NOMO-1 (cell line): Measurements from ENCODE around the gene CSGALNACT2.

Source experiments
- DNase-seq, 2 experiments: peaks; one replicate each; lab custom pipeline; 2025; ENCODE audit not compliant: unreplicated experiment in 2 of 2; lab: John Stamatoyannopoulos, UW

Gene CSGALNACT2

GRCh38 chr10:43225004-43225786 is 87.0 kb downstream of the CSGALNACT2 start:
- no peak for DNase-seq

- no peak for DNase-seq
Measured at GRCh38 chr10:43225787-43226153, 87.5 kb downstream of the CSGALNACT2 start.

GRCh38 chr10:43226441-43226840 is 88.2 kb downstream of the CSGALNACT2 start:
- no peak for DNase-seq

- no peak for DNase-seq
Measured at GRCh38 chr10:43226851-43227845, 88.9 kb downstream of the CSGALNACT2 start.

GRCh38 chr10:43227911-43228782 is 89.9 kb downstream of the CSGALNACT2 start:
- DNase-seq, result no peak

GRCh38 chr10:43228783-43229207 is 90.5 kb downstream of the CSGALNACT2 start:
- DNase-seq, result no peak

- DNase-seq, result no peak
Measured at GRCh38 chr10:43229208-43230061, 91.2 kb downstream of the CSGALNACT2 start.

GRCh38 chr10:43230101-43230908 is 92.1 kb downstream of the CSGALNACT2 start:
- no peak for DNase-seq

- DNase-seq, result no peak
Measured at GRCh38 chr10:43230909-43231522, 92.8 kb downstream of the CSGALNACT2 start.

- no peak for DNase-seq
Measured at GRCh38 chr10:43231523-43232078, 93.4 kb downstream of the CSGALNACT2 start.

GRCh38 chr10:43233601-43234430 is 95.6 kb downstream of the CSGALNACT2 start:
- DNase-seq, result no peak

GRCh38 chr10:43234471-43235041 is 96.3 kb downstream of the CSGALNACT2 start:
- no peak for DNase-seq
